Activated CD4-positive, alpha-beta T cell treated with anti-CD3 and anti-CD28 coated beads for 36 hours (primary cell): ENCODE measurements around the gene AKAP6. TPM values are rescaled to one million over a fixed set of nuclear protein-coding genes. Genes with fewer than 3 reads are reported as not detected.

Experiments
- ATAC-seq: fragments of 200-7000 bp; cut with Tn5 transposase; one replicate; pipeline ENCODE4 v1.10.0; 2021; ENCODE audit warnings: mild to moderate bottlenecking, moderate library complexity
- CTCF ChIA-PET: fragments of 350-600 bp; sonication (Branson Sonifier 250); formaldehyde crosslinking; loops from one replicate; lab custom pipeline; 2021; ENCODE audit warnings: antibody characterized with exemption; lab: Charles Lee
- POLR2A ChIA-PET: fragments of 350-600 bp; sonication (Branson Sonifier 250); formaldehyde crosslinking; loops from one replicate; lab custom pipeline; 2021; ENCODE audit warnings: antibody characterized with exemption, inconsistent platforms; lab: Charles Lee
- DNase-seq: peaks from one replicate; pipeline ENCODE4 v3.0.0-alpha.2; 2020
- H3K27ac Mint-ChIP-seq: one replicate; pipeline ENCODE4 v1.8.0; 2021; ENCODE audit warnings: mixed read lengths
- H3K27me3 Mint-ChIP-seq: one replicate; pipeline ENCODE4 v1.8.0; 2021; ENCODE audit warnings: mixed read lengths
- H3K36me3 Mint-ChIP-seq: one replicate; pipeline ENCODE4 v1.8.0; 2021; ENCODE audit warnings: low read depth, mixed read lengths
- H3K4me1 Mint-ChIP-seq: one replicate; pipeline ENCODE4 v1.8.0; 2021; ENCODE audit warnings: mixed read lengths
- H3K4me3 Mint-ChIP-seq: one replicate; pipeline ENCODE4 v1.8.0; 2021; ENCODE audit warnings: mild to moderate bottlenecking, moderate library complexity, mixed read lengths
- H3K9me3 Mint-ChIP-seq: one replicate; pipeline ENCODE4 v1.8.0; 2021; ENCODE audit warnings: low read depth, mixed read lengths
- intact Hi-C, 2 experiments: fragments of 100-400 bp; cut with DNase I in 1 of 2; cut with micrococcal nuclease in 1 of 2; formaldehyde crosslinking; loops; one replicate each; pipeline versions ENCODE4 v1.14.2 to v1.15.1; 2022 to 2024; cut with DNase I, micrococcal nuclease
- total RNA-seq, 2 experiments: library from RNA; stranded (reverse); gene quantifications; one replicate each; pipeline ENCODE4 v1.2.3, GENCODE V29; 2021

AKAP6 gene
- total RNA-seq, 2 experiments from 2014 or later: 1.1 to 2.0 TPM

DNA sequence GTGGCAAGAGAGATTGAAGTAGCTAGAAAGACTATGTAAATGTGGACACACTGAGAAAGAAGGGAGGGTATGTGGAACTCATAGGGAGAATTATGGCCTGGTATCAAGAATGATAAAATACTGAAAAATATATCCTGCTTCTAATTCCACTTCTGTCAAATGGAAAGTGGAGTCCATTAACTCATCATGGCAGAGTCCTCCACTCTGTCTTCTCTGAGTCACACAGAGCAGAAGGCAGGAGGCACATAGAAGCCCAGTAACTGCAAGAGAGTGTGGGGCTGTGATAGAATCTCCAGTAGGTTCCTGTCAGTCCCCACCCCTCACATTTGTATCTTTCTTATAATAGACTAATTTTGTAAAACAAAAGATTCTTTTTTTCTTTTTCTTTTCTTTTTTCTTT is 223.7 kb downstream of the AKAP6 start:
- no peaks in the 10 kb centered on the region for H3K27me3 Mint-ChIP-seq
- intact Hi-C loops: no loop called here
- ATAC-seq (no peak), DNase-seq (no peak)
- no peaks in the 10 kb centered on the region for H3K36me3 Mint-ChIP-seq
- H3K4me1 Mint-ChIP-seq: no peaks in the 10 kb centered on the region
- ChIA-PET POLR2A (no interaction called here), CTCF (no interaction called here)
- H3K9me3 Mint-ChIP-seq: no peaks in the 10 kb centered on the region
- no peak overlapping the region for H3K4me3 Mint-ChIP-seq
- H3K27ac Mint-ChIP-seq: no peak overlapping the region

DNA sequence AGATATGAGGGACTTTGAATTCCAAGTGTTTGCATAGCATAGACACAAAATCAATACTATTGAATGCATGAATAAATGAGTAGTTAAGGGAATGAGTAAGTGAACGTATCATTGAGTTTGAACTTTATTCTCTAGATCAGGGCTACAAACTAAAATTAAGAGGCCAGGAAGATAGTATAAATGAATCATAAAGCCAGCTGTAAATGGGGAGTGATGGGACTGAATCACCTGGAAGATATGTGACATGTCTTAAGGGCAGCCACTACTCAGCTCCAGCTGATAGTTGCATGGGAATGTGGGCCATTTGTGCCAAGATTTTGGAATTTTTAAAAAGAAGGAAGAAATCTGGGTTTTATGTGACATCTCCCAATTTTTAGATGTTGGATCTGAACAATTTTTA is 229.9 kb downstream of the AKAP6 start:
- DNase-seq (no peak), ATAC-seq (no peak)
- ChIA-PET CTCF (interaction anchor here (1.2 to 1.5 kb wide), 4 partner anchors 9 to 1110 kb away, joined by 3 to 4 read pairs (median 3); no protein-coding TSS in a partner anchor), POLR2A (no interaction called here)
- Mint-ChIP-seq H3K27me3 (no peaks in the 10 kb centered on the region), H3K36me3 (no peaks in the 10 kb centered on the region), H3K9me3 (no peaks in the 10 kb centered on the region), H3K4me1 (no peaks in the 10 kb centered on the region), H3K27ac (no peak overlapping the region), H3K4me3 (no peak overlapping the region)
- intact Hi-C loops: no loop called here

DNA sequence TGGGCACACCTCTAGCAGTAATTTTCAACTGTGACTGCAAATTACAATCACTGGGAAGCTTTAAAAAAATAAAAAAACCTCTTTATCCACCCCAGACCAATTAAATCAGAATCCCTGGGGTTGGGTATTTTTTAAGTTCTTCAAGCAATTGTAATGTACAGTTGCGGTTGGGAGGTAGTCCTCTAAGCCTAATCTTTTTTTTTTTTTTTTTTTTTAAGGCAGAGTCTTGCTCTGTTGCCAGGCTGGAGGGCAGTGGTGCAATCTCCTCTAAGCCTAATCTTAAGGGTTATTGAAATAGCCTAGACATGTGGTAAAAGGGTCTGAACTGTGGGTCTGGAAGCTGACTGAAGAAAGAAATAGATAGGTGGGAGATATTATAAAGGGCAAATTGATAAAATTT is 230.5 kb downstream of the AKAP6 start:
- Mint-ChIP-seq H3K9me3 (no peaks in the 10 kb centered on the region), H3K4me3 (no peak overlapping the region), H3K27me3 (no peaks in the 10 kb centered on the region), H3K27ac (no peak overlapping the region), H3K36me3 (no peaks in the 10 kb centered on the region), H3K4me1 (peaks cover 4% of the 10 kb centered on the region)
- ChIA-PET CTCF (interaction anchor here (0.6 to 1.5 kb wide), 13 partner anchors 9 to 1111 kb away, joined by 3 to 5 read pairs (median 3); no protein-coding TSS in a partner anchor), POLR2A (no interaction called here)
- intact Hi-C loops: no loop called here
- no peak for ATAC-seq
- DNase-seq: no peak

DNA sequence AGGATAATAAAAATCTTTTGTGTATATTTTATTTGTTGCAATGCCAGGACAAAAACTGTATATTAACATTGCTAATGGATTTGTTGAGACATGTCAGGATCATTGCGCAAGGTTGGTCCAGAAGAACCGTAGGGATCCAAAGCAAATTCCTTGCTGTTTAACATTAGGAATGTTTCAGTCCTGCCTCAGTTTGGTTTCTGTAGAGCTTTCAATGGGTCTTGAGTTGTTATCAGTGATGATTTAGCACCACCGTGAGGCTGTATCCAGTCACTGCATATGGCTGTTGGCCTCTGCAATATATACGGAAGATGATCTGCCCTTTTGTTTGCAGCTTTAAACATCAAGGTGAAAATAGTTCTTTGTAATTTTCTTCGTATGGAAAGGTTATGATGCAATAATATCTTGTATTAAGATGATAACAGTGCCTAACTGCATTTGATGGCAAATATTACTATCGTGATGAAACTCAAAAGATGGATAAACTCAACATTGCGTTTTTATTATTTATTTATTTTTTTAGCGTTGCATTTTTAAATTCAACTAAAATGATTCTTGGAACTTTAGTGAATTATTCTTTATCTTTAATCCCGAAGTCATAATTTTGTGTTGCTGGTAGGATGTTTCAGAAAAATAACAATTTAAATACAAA is 231.2 kb downstream of the AKAP6 start:
- no peaks in the 10 kb centered on the region for H3K27me3 Mint-ChIP-seq
- no peak overlapping the region for H3K4me3 Mint-ChIP-seq
- ChIA-PET POLR2A (no interaction called here), CTCF (interaction anchor here (0.6 to 1.5 kb wide), 13 partner anchors 8 to 1112 kb away, joined by 3 to 5 read pairs (median 3); no protein-coding TSS in a partner anchor)
- intact Hi-C loops: loop anchor here (1.0 to 10.0 kb wide), 5 partner anchors 303 to 1050 kb away; no protein-coding TSS in a partner anchor
- no peaks in the 10 kb centered on the region for H3K9me3 Mint-ChIP-seq
- H3K27ac Mint-ChIP-seq: no peak overlapping the region
- ATAC-seq: no peak
- peaks cover 12% of the 10 kb centered on the region for H3K4me1 Mint-ChIP-seq
- peak; percentile 52 for DNase-seq
- no peaks in the 10 kb centered on the region for H3K36me3 Mint-ChIP-seq

DNA sequence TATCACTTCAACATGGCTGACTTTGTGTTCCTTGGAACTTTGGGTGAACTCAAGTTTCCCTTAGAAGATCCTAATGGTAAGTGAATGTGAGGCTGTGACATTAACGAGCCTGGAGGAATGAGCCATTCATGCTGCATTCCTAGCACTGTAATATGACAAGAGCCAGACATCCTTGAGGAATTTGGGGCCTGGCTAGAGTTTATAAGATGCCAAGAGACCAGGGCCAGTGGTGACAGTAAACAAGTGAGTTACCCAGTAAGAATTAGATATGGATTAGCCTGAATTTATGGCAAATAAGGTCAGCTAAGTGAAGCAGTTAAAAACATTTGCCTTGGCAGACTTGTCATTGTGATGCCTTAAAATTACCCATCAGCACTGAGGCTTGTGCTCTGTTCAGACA is 232.4 kb downstream of the AKAP6 start:
- Mint-ChIP-seq H3K27me3 (no peaks in the 10 kb centered on the region), H3K27ac (no peak overlapping the region), H3K4me1 (peaks cover 12% of the 10 kb centered on the region), H3K36me3 (no peaks in the 10 kb centered on the region), H3K9me3 (no peaks in the 10 kb centered on the region), H3K4me3 (no peak overlapping the region)
- DNase-seq: no peak
- ChIA-PET CTCF (no interaction called here), POLR2A (no interaction called here)
- intact Hi-C loops: loop anchor here (2.0 to 10.0 kb wide), 4 partner anchors 304 to 1051 kb away; no protein-coding TSS in a partner anchor
- ATAC-seq: no peak

- peak overlapping the region; percentile 16 for H3K27ac Mint-ChIP-seq
- no peaks in the 10 kb centered on the region for H3K36me3 Mint-ChIP-seq
- H3K4me3 Mint-ChIP-seq: no peak overlapping the region
- peaks cover 12% of the 10 kb centered on the region for H3K4me1 Mint-ChIP-seq
- CTCF ChIA-PET: no interaction called here
- intact Hi-C loops: loop anchor here (5.0 to 10.0 kb wide), 3 partner anchors 307 to 640 kb away; no protein-coding TSS in a partner anchor
- POLR2A ChIA-PET: no interaction called here
- H3K27me3 Mint-ChIP-seq: no peaks in the 10 kb centered on the region
- ATAC-seq: peak; percentile 36
- DNase-seq: no peak
- H3K9me3 Mint-ChIP-seq: no peaks in the 10 kb centered on the region
Observed at GRCh38 chr14:32564596-32564995, 235.5 kb downstream of the AKAP6 start.

- Mint-ChIP-seq H3K9me3 (no peaks in the 10 kb centered on the region), H3K4me1 (peaks cover 12% of the 10 kb centered on the region), H3K4me3 (no peak overlapping the region), H3K36me3 (no peaks in the 10 kb centered on the region), H3K27me3 (no peaks in the 10 kb centered on the region), H3K27ac (no peak overlapping the region)
- intact Hi-C loops: loop anchor here in 1 of 2 experiments (10.0 kb wide), 1 partner anchor 640 kb away; no protein-coding TSS in a partner anchor
- no peak for ATAC-seq
- ChIA-PET CTCF (no interaction called here), POLR2A (no interaction called here)
- no peak for DNase-seq
Observed at GRCh38 chr14:32565256-32565655, 236.2 kb downstream of the AKAP6 start.

GRCh38 chr14:32567543-32568384 is 238.7 kb downstream of the AKAP6 start:
- intact Hi-C loops: loop anchor here in 1 of 2 experiments (10.0 kb wide), 1 partner anchor 643 kb away; no protein-coding TSS in a partner anchor
- DNase-seq (no peak), ATAC-seq (no peak)
- Mint-ChIP-seq H3K4me3 (no peak overlapping the region), H3K27me3 (peaks cover under 1% of the 10 kb centered on the region), H3K4me1 (peaks cover 12% of the 10 kb centered on the region), H3K36me3 (no peaks in the 10 kb centered on the region), H3K9me3 (no peaks in the 10 kb centered on the region), H3K27ac (no peak overlapping the region)
- ChIA-PET CTCF (interaction anchor here (1.0 to 1.6 kb wide), 4 partner anchors 7 to 1229 kb away, joined by 3 to 4 read pairs (median 4); no protein-coding TSS in a partner anchor), POLR2A (no interaction called here)

GRCh38 chr14:32571551-32571950 is 242.5 kb downstream of the AKAP6 start:
- ChIA-PET CTCF (no interaction called here), POLR2A (no interaction called here)
- intact Hi-C loops: loop anchor here in 1 of 2 experiments (10.0 kb wide), 1 partner anchor 363 kb away; the partner anchor contains the start of gene NPAS3
- Mint-ChIP-seq H3K4me1 (no peaks in the 10 kb centered on the region), H3K27me3 (peaks cover 7% of the 10 kb centered on the region), H3K27ac (no peak overlapping the region), H3K36me3 (no peaks in the 10 kb centered on the region), H3K9me3 (no peaks in the 10 kb centered on the region), H3K4me3 (no peak overlapping the region)
- DNase-seq (no peak), ATAC-seq (no peak)

GRCh38 chr14:32571995-32572866 is 243.1 kb downstream of the AKAP6 start:
- Mint-ChIP-seq H3K27me3 (peaks cover 12% of the 10 kb centered on the region), H3K36me3 (no peaks in the 10 kb centered on the region), H3K4me3 (no peak overlapping the region), H3K4me1 (no peaks in the 10 kb centered on the region), H3K9me3 (no peaks in the 10 kb centered on the region), H3K27ac (no peak overlapping the region)
- ChIA-PET CTCF (no interaction called here), POLR2A (no interaction called here)
- DNase-seq (no peak), ATAC-seq (no peak)
- intact Hi-C loops: loop anchor here in 1 of 2 experiments (10.0 kb wide), 1 partner anchor 363 kb away; the partner anchor contains the start of gene NPAS3

DNA sequence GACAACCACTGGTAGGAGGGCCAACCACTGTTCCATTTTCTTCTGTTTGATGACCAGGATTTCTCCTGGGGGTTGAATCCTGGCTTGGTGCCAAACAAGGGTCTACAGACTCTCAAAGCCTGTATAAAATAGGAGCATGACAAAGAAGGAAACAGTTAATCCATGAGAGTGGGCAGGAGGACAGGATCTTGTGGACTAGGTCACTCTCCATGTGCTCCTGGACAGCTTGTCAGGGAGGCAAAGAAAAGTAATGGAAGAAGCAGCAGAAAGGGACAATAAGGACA is 243.7 kb downstream of the AKAP6 start:
- ChIA-PET POLR2A (no interaction called here), CTCF (no interaction called here)
- Mint-ChIP-seq H3K4me3 (no peak overlapping the region), H3K9me3 (no peaks in the 10 kb centered on the region), H3K4me1 (no peaks in the 10 kb centered on the region), H3K27me3 (peaks cover 12% of the 10 kb centered on the region), H3K27ac (no peak overlapping the region), H3K36me3 (no peaks in the 10 kb centered on the region)
- DNase-seq (no peak), ATAC-seq (no peak)
- intact Hi-C loops: loop anchor here in 1 of 2 experiments (10.0 kb wide), 1 partner anchor 362 kb away; the partner anchor contains the start of gene NPAS3
